ENCODE data around the gene LRRC28.

Gene LRRC28

GRCh38 chr15:99249270-99249841 lies 1.9 kb upstream of the LRRC28 start, which contains the start of gene TTC23:
Gene TTC23, minus strand, starts transcription at chr15:99249581. Its CDS starts 20,869 bp downstream, at chr15:99228712.
- DNase-seq (ENCODE audit: low read depth), result peak; percentile 79

- DNase-seq (ENCODE audit: low read depth), result no peak
Measured at GRCh38 chr15:99250001-99250400, 1.3 kb upstream of the LRRC28 start.

GRCh38 chr15:99250494-99250856 lies 806 bp upstream of the LRRC28 start:
- DNase-seq (ENCODE audit: low read depth), result no peak

- no peak for DNase-seq (ENCODE audit: low read depth)
Measured at GRCh38 chr15:99252326-99252725, 1.0 kb downstream of the LRRC28 start.

- no peak for DNase-seq (ENCODE audit: low read depth)
Measured at GRCh38 chr15:99253381-99254090, 2.3 kb downstream of the LRRC28 start.

GRCh38 chr15:99257107-99257750 lies 5.9 kb downstream of the LRRC28 start:
- no peak for DNase-seq (ENCODE audit: low read depth)

- no peak for DNase-seq (ENCODE audit: low read depth)
Measured at GRCh38 chr15:99264125-99264524, 12.8 kb downstream of the LRRC28 start.

GRCh38 chr15:99265541-99266070 lies 14.3 kb downstream of the LRRC28 start:
- no peak for DNase-seq (ENCODE audit: low read depth)

GRCh38 chr15:99267957-99268356 lies 16.7 kb downstream of the LRRC28 start:
- DNase-seq (ENCODE audit: low read depth), result no peak

- DNase-seq (ENCODE audit: low read depth), result no peak
Measured at GRCh38 chr15:99268431-99268830, 17.1 kb downstream of the LRRC28 start.

GRCh38 chr15:99273801-99274200 lies 22.5 kb downstream of the LRRC28 start:
- DNase-seq (ENCODE audit: low read depth), result no peak

GRCh38 chr15:99275061-99275460 lies 23.8 kb downstream of the LRRC28 start:
- DNase-seq (ENCODE audit: low read depth), result no peak

- DNase-seq (ENCODE audit: low read depth), result no peak
Measured at GRCh38 chr15:99275525-99276128, 24.3 kb downstream of the LRRC28 start.

GRCh38 chr15:99279290-99279689 lies 28.0 kb downstream of the LRRC28 start:
- no peak for DNase-seq (ENCODE audit: low read depth)

GRCh38 chr15:99279827-99280226 lies 28.5 kb downstream of the LRRC28 start:
- DNase-seq (ENCODE audit: low read depth), result no peak

GRCh38 chr15:99282121-99282520 lies 30.8 kb downstream of the LRRC28 start:
- no peak for DNase-seq (ENCODE audit: low read depth)

- no peak for DNase-seq (ENCODE audit: low read depth)
Measured at GRCh38 chr15:99282586-99282985, 31.3 kb downstream of the LRRC28 start.

GRCh38 chr15:99283717-99284116 lies 32.4 kb downstream of the LRRC28 start:
- no peak for DNase-seq (ENCODE audit: low read depth)

GRCh38 chr15:99291643-99292042 lies 40.4 kb downstream of the LRRC28 start:
- DNase-seq (ENCODE audit: low read depth), result no peak

- no peak for DNase-seq (ENCODE audit: low read depth)
Measured at GRCh38 chr15:99295840-99296239, 44.6 kb downstream of the LRRC28 start.

GRCh38 chr15:99296386-99296785 lies 45.1 kb downstream of the LRRC28 start:
- DNase-seq (ENCODE audit: low read depth), result no peak

- no peak for DNase-seq (ENCODE audit: low read depth)
Measured at GRCh38 chr15:99303907-99304306, 52.6 kb downstream of the LRRC28 start.

Data from fibroblast of the conjunctiva (primary cell).